Testis (tissue), 2 donors: Measurements from ENCODE around the gene TCF12.

ENCODE experiments used
- CTCF ChIP-seq, 3 experiments: fragments of 450-650 bp in 2 of 3; fragments of 200-600 bp in 1 of 3; sonication (generic) in 1 of 3; IDR thresholded peaks; one replicate each; pipeline ENCODE4 v1.5.1; 2016 to 2019; ENCODE audit warnings: antibody characterized with exemption in 3 of 3, mild to moderate bottlenecking in 2 of 3, moderate library complexity in 1 of 3
- POLR2A ChIP-seq: fragments of 450-650 bp; IDR thresholded peaks from one replicate; pipeline ENCODE4 v1.6.1; 2017; ENCODE audit warnings: antibody characterized with exemption, mild to moderate bottlenecking, moderate library complexity

- no peak for TF ChIP-seq CTCF (IDR thresholded peaks at IDR 0.05)
- no peak for TF ChIP-seq POLR2A
Measured at GRCh38 chr15:57035664-57036063, 117.2 kb downstream of the TCF12 start.
